SK-N-SH treated with all-trans-retinoic acid at 6 μM for 48 hours (cell line): ENCODE results near the gene SIDT1.

Experiments
- CSDC2 ChIP-seq: fragments of 250-450 bp; sonication (Bioruptor Pico); IDR thresholded peaks from 2 replicates; pipeline ENCODE4 v1.5.0; 2020; ENCODE audit warnings: mild to moderate bottlenecking, moderate library complexity
- GLIS3 ChIP-seq: fragments of 250-450 bp; sonication (Bioruptor Pico); IDR thresholded peaks from 2 replicates; pipeline ENCODE4 v1.5.0; 2020; ENCODE audit warnings: mild to moderate bottlenecking, moderate library complexity
- RARB ChIP-seq: fragments of 250-450 bp; sonication (Bioruptor Pico); IDR thresholded peaks from 2 replicates; pipeline ENCODE4 v1.8.0; 2021; ENCODE audit warnings: mild to moderate bottlenecking, moderate library complexity

DNA sequence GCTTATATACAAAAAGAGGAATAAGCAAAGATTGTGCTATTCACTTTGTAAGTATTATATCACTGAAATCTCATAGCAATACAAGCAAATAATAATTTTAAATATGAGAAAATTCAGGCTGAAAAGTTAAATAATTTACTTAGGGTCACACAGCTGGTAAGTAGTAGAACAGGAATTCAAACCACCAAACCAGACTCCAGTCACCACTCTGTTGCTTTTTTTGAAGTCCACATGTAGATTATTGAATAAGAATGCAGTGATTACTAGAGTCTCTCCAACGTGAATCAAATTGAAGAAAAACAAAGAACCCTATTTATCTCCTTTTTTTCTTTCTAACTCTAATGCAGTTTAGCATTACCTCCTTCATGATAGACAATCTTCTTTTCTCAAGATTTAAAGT is 33.3 kb upstream of the SIDT1 start:
- TF ChIP-seq CSDC2 (no peak), RARB (CRISPR knock-in tag) (no peak), GLIS3 (no peak)
